Activated CD8-positive, alpha-beta T cell treated with anti-CD3 and anti-CD28 coated beads for 36 hours (primary cell): ENCODE results near the gene AMOTL2. TPM values are rescaled to one million over a fixed set of nuclear protein-coding genes. Genes with fewer than 3 reads are reported as not detected.

Experiments used
- ATAC-seq: fragments of 200-7000 bp; cut with Tn5 transposase; one replicate; pipeline ENCODE4 v1.10.0; 2021; ENCODE audit warnings: mild to moderate bottlenecking, moderate library complexity
- CTCF ChIA-PET: fragments of 350-600 bp; sonication (Branson Sonifier 250); formaldehyde crosslinking; loops from one replicate; lab custom pipeline; 2021; ENCODE audit warnings: antibody characterized with exemption; lab: Charles Lee
- POLR2A ChIA-PET: fragments of 350-600 bp; sonication (Branson Sonifier 250); formaldehyde crosslinking; loops from one replicate; lab custom pipeline; 2021; ENCODE audit warnings: antibody characterized with exemption; lab: Charles Lee
- DNase-seq: peaks from one replicate; pipeline ENCODE4 v3.0.0-alpha.2; 2020
- H3K27ac Mint-ChIP-seq: one replicate; pipeline ENCODE4 v1.8.0; 2021; ENCODE audit warnings: mild to moderate bottlenecking, mixed read lengths
- H3K27me3 Mint-ChIP-seq: one replicate; pipeline ENCODE4 v1.8.0; 2021; ENCODE audit warnings: mixed read lengths
- H3K36me3 Mint-ChIP-seq: one replicate; pipeline ENCODE4 v1.8.0; 2021; ENCODE audit warnings: low read depth, mixed read lengths
- H3K4me1 Mint-ChIP-seq: one replicate; pipeline ENCODE4 v1.8.0; 2021; ENCODE audit warnings: low read depth, mixed read lengths
- H3K4me3 Mint-ChIP-seq: one replicate; pipeline ENCODE4 v1.8.0; 2021; ENCODE audit warnings: mild to moderate bottlenecking, moderate library complexity, mixed read lengths
- H3K9me3 Mint-ChIP-seq: one replicate; pipeline ENCODE4 v1.8.0; 2021; ENCODE audit warnings: mixed read lengths
- intact Hi-C: fragments of 100-400 bp; cut with micrococcal nuclease; formaldehyde crosslinking; loops from one replicate; pipeline ENCODE4 v1.10.0; 2022
- total RNA-seq, 2 experiments: library from RNA; stranded (reverse); gene quantifications; one replicate each; pipeline ENCODE4 v1.2.3, GENCODE V29; 2021
- TF ChIP-seq, protein P1 (sequence below): fragments of 200-600 bp; IDR thresholded peaks from one replicate; pipeline ENCODE4 v1.8.0; 2022; ENCODE audit warnings: antibody characterized with exemption, mild to moderate bottlenecking

Gene AMOTL2
- total RNA-seq, 2 experiments from 2014 or later = not detected

DNA sequence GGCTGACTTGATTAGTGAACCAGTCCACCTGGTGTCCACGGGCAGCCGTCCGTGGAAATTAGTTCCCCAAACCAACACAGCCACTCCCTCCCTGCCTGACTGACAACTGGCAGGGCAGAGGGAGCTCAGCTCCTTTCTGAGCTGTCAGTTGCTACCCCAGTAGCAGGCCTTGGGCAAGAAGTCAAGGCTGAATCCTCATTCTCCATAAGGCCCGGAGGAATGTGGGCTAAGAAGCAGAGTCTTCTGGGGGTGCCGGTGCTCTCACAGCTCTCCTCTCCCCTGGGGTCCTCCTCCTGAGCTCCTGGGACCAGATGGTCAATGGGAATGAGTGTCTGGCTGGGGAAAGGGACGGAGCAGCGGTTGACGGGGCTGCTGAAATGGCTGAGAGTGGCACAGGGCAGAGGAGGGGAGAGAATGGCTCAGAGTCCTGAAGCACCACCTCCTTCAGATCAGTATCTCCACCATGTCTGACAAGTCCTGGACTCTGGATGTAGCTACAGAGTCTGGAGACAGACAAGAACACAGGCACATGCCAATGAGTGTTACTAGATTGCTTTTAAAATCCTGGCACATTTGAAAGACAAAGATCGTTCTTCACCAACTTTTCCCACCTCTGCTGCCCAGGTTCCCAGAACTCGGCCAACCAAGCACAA is 16.9 kb downstream of the AMOTL2 start:
- no peaks in the 10 kb centered on the region for H3K4me1 Mint-ChIP-seq
- ATAC-seq (no peak), DNase-seq (no peak)
- H3K36me3 Mint-ChIP-seq = no peaks in the 10 kb centered on the region
- POLR2A ChIA-PET = no interaction called here
- no peak overlapping the region for H3K4me3 Mint-ChIP-seq
- no peak overlapping the region for H3K27ac Mint-ChIP-seq
- H3K9me3 Mint-ChIP-seq = no peaks in the 10 kb centered on the region
- intact Hi-C loops = no loop called here
- H3K27me3 Mint-ChIP-seq = no peaks in the 10 kb centered on the region
- TF ChIP-seq, protein P1, sequence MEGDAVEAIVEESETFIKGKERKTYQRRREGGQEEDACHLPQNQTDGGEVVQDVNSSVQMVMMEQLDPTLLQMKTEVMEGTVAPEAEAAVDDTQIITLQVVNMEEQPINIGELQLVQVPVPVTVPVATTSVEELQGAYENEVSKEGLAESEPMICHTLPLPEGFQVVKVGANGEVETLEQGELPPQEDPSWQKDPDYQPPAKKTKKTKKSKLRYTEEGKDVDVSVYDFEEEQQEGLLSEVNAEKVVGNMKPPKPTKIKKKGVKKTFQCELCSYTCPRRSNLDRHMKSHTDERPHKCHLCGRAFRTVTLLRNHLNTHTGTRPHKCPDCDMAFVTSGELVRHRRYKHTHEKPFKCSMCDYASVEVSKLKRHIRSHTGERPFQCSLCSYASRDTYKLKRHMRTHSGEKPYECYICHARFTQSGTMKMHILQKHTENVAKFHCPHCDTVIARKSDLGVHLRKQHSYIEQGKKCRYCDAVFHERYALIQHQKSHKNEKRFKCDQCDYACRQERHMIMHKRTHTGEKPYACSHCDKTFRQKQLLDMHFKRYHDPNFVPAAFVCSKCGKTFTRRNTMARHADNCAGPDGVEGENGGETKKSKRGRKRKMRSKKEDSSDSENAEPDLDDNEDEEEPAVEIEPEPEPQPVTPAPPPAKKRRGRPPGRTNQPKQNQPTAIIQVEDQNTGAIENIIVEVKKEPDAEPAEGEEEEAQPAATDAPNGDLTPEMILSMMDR = no peak
- CTCF ChIA-PET = interaction anchor here (1.1 to 3.2 kb wide), 4 partner anchors 7 to 102 kb away, joined by 3 to 12 read pairs (median 4); partner anchors contain the start of gene AMOTL2

DNA sequence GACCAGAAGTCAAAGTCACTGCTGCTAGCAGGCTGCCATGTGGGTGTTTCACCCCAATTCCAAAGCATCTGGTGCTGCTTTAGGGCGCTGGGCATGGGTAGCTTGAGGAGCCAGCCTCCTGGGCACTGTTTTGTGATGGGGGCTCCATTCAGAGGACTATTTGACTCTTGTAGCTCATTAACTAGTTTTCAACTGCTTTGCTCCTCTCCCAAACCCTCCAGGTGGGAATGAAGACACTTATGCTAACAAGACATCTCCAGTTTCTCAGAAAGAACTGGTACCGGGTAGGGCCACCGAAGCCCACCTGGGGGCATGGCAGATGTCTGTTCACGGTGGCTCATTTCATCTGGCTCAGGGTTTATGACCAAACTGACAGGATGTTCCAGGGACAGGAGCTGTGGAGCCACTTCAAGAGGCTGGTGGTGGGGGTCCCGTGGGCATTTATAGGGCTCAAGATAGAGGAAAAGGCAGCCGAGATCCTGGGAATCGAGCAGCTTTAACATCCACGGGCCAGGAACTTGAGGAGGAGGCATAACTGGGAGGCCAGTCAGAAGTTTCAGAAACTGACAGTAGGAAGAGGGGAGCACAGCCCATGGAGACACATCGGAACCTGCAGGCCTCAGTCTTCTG is 17.7 kb downstream of the AMOTL2 start:
- POLR2A ChIA-PET = no interaction called here
- TF ChIP-seq, protein P1 = no peak

DNA sequence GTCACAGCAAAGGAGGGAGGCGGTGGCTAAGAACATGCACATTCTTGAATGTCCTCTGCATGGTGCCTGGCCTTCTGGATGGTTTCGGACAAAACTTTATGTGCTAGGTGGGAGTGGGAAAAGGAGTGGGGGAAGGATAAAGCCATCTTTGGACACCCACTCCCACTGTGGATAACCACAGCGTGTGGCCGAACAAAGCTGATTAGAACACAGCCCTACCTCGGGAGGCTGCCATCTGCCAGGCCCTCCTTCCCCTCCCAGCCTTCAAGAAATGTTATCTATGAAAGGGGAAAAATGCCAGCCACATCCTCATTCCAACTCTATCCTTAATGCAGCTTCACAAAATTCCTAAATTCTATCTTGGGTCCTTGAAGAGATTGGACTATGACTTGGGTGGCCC is 18.8 kb downstream of the AMOTL2 start:
- POLR2A ChIA-PET = no interaction called here
- H3K27ac Mint-ChIP-seq = no peak overlapping the region
- H3K9me3 Mint-ChIP-seq = no peaks in the 10 kb centered on the region
- CTCF ChIA-PET = interaction anchor here (1.3 to 3.2 kb wide), 4 partner anchors 9 to 24 kb away, joined by 3 to 12 read pairs (median 4); no protein-coding TSS in a partner anchor
- H3K36me3 Mint-ChIP-seq = no peaks in the 10 kb centered on the region
- intact Hi-C loops = no loop called here
- DNase-seq = no peak
- no peak overlapping the region for H3K4me3 Mint-ChIP-seq
- no peaks in the 10 kb centered on the region for H3K27me3 Mint-ChIP-seq
- no peaks in the 10 kb centered on the region for H3K4me1 Mint-ChIP-seq
- no peak for ATAC-seq
- TF ChIP-seq, protein P1 = no peak

More for the DNA sequence above, 17.7 kb downstream of the AMOTL2 start:
- ATAC-seq (no peak), DNase-seq (no peak)
- Mint-ChIP-seq H3K36me3 (no peaks in the 10 kb centered on the region), H3K9me3 (no peaks in the 10 kb centered on the region), H3K27me3 (no peaks in the 10 kb centered on the region), H3K27ac (no peak overlapping the region), H3K4me1 (no peaks in the 10 kb centered on the region), H3K4me3 (no peak overlapping the region)
- intact Hi-C loops = no loop called here
- CTCF ChIA-PET = interaction anchor here (0.7 to 3.2 kb wide), 5 partner anchors 8 to 117 kb away, joined by 3 to 12 read pairs (median 3); no protein-coding TSS in a partner anchor

DNA sequence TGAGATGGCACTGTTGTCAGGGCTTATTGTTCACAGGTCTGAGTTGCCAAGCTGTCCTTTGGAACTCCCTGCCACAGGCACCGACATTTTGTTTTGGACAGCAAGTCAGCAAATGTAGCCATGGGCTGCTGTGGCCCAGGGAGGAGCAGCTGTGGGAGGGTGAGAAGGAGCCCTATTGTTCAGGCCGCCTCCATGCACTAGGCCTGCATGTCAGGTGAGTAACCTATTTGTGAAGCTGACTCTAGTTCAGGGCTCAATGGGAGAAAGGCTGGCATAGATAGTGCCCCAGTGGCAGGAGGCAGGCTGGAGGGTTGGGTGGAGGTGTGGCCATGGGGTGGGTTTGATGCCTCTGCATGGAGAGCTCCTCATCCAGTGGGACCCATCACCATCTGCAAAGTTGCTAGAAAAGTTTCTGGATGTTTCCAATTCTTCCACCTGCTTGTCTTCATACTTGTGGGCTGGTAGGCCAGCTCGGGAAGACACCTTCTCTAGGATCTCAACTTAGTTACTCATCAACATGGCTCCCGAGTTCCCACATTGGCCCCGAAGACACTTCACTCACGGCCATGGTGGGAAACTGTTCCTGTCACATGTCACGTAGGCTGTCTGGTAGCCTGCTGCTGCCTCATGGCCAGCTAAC is 19.5 kb downstream of the AMOTL2 start:
- CTCF ChIA-PET = interaction anchor here (1.3 to 3.2 kb wide), 3 partner anchors 10 to 23 kb away, joined by 3 to 12 read pairs (median 4); no protein-coding TSS in a partner anchor
- DNase-seq (no peak), ATAC-seq (no peak)
- H3K4me1 Mint-ChIP-seq = no peaks in the 10 kb centered on the region
- H3K36me3 Mint-ChIP-seq = no peaks in the 10 kb centered on the region
- TF ChIP-seq, protein P1 = no peak
- POLR2A ChIA-PET = no interaction called here
- intact Hi-C loops = no loop called here
- no peak overlapping the region for H3K4me3 Mint-ChIP-seq
- H3K27me3 Mint-ChIP-seq = no peaks in the 10 kb centered on the region
- no peak overlapping the region for H3K27ac Mint-ChIP-seq
- no peaks in the 10 kb centered on the region for H3K9me3 Mint-ChIP-seq
